Naive thymus-derived CD4-positive, alpha-beta T cell (primary cell): Measurements from ENCODE around the gene ANXA11. TPM values are rescaled to one million over a fixed set of nuclear protein-coding genes. Genes with fewer than 3 reads are reported as not detected.

Source experiments
- ATAC-seq: fragments of 150-1000 bp; cut with Tn5 transposase; 2 replicates; pipeline ENCODE4 v1.10.0; 2021; ENCODE audit warnings: mild to moderate bottlenecking, moderate library complexity
- CTCF ChIA-PET: fragments of 350-600 bp; sonication (Branson Sonifier 250); formaldehyde crosslinking; loops from one replicate; lab custom pipeline; 2021; ENCODE audit warnings: antibody characterized with exemption; lab: Charles Lee
- POLR2A ChIA-PET: fragments of 350-600 bp; sonication (Branson Sonifier 250); formaldehyde crosslinking; loops from one replicate; lab custom pipeline; 2021; ENCODE audit warnings: antibody characterized with exemption, inconsistent platforms; lab: Charles Lee
- DNase-seq, 9 donors: peaks; one replicate each; pipeline versions ENCODE4 v3.0.0 to v3.0.0-alpha.2; 2020 to 2022; ENCODE audit warnings: mixed read lengths in 1 of 9
- H3K27ac ChIP-seq: one replicate; pipeline ENCODE4 v1.7.0; 2013; ENCODE audit warnings: mild to moderate bottlenecking, low read depth, low read length, moderate library complexity
- H3K27me3 ChIP-seq, 2 donors: one replicate each; pipeline ENCODE4 v1.7.0; 2013; ENCODE audit warnings: low read length in 2 of 2, mild to moderate bottlenecking in 2 of 2, moderate library complexity in 2 of 2; ENCODE audit not compliant: control insufficient read depth in 2 of 2, insufficient read depth in 2 of 2
- H3K36me3 ChIP-seq, 3 experiments: 1 replicate in 2 of 3; 2 replicates in 1 of 3; pipeline ENCODE4 v1.7.0; 2013; ENCODE audit warnings: low read length in 3 of 3, mild to moderate bottlenecking in 3 of 3, moderate library complexity in 1 of 3; ENCODE audit not compliant: insufficient read depth in 3 of 3, control insufficient read depth in 2 of 3
- H3K4me1 ChIP-seq, 2 donors: one replicate each; pipeline ENCODE4 v1.7.0; 2013; ENCODE audit warnings: low read length in 2 of 2, mild to moderate bottlenecking in 2 of 2, moderate library complexity in 1 of 2; ENCODE audit not compliant: control insufficient read depth in 2 of 2, insufficient read depth in 2 of 2
- H3K4me3 ChIP-seq: 2 replicates; pipeline ENCODE4 v1.7.0; 2013; ENCODE audit warnings: mild to moderate bottlenecking, low read length
- H3K9me3 ChIP-seq, 3 experiments: 1 replicate in 2 of 3; 2 replicates in 1 of 3; pipeline ENCODE4 v1.7.0; 2013; ENCODE audit warnings: low read length in 3 of 3; ENCODE audit not compliant: control insufficient read depth in 2 of 3
- H3K27ac Mint-ChIP-seq, 9 donors: one replicate each; pipeline ENCODE4 v1.8.0; 2020 to 2022; ENCODE audit warnings: mixed read lengths in 9 of 9, mild to moderate bottlenecking in 8 of 9, moderate library complexity in 5 of 9, inconsistent platforms in 2 of 9
- H3K27me3 Mint-ChIP-seq, 5 donors: one replicate each; pipeline ENCODE4 v1.8.0; 2021 to 2022; ENCODE audit warnings: mixed read lengths in 5 of 5, mild to moderate bottlenecking in 1 of 5
- H3K36me3 Mint-ChIP-seq, 5 donors: one replicate each; pipeline ENCODE4 v1.8.0; 2020 to 2022; ENCODE audit warnings: mixed read lengths in 5 of 5, mild to moderate bottlenecking in 3 of 5, inconsistent platforms in 1 of 5
- H3K4me1 Mint-ChIP-seq, 7 donors: one replicate each; pipeline ENCODE4 v1.8.0; 2020 to 2022; ENCODE audit warnings: mixed read lengths in 7 of 7, mild to moderate bottlenecking in 3 of 7, inconsistent platforms in 1 of 7
- H3K4me3 Mint-ChIP-seq, 10 donors: one replicate each; pipeline ENCODE4 v1.8.0; 2020 to 2022; ENCODE audit warnings: mild to moderate bottlenecking in 10 of 10, mixed read lengths in 10 of 10, moderate library complexity in 6 of 10, inconsistent platforms in 2 of 10
- H3K9me3 Mint-ChIP-seq, 11 donors: one replicate each; pipeline ENCODE4 v1.8.0; 2020 to 2022; ENCODE audit warnings: mixed read lengths in 11 of 11, mild to moderate bottlenecking in 4 of 11, inconsistent platforms in 1 of 11, moderate library complexity in 1 of 11
- intact Hi-C, 2 donors: fragments of 100-400 bp; cut with micrococcal nuclease; formaldehyde crosslinking; loops; one replicate each; pipeline ENCODE4 v1.15.1; 2023
- polyA plus RNA-seq, 2 donors: library from polyadenylated mRNA; unstranded; fragments of 300-500 nt; fragmentation: Illumina TruSeq; gene quantifications; one replicate each; pipeline ENCODE4 v1.2.3, GENCODE V29; 2021
- total RNA-seq, 6 experiments: library from RNA in 5 of 6; stranded (reverse) in 5 of 6; gene quantifications; 1 replicate in 5 of 6; 2 replicates in 1 of 6; pipeline ENCODE4 v1.2.3 and lab custom pipeline; 2021 to 2026

Gene ANXA11
- total and polyA plus RNA-seq, 7 experiments from 2014 or later: 189 to 278 (median 231) TPM

GRCh38 chr10:80187465-80188409 lies 17.6 kb downstream of the ANXA11 start:
- H3K9me3 ChIP-seq: no peaks in the 10 kb centered on the region
- POLR2A ChIA-PET: interaction anchor here (0.5 to 6.9 kb wide), 18 partner anchors 12 to 870 kb away, joined by 3 to 223 read pairs (median 4); partner anchors contain the start of genes ANXA11 and TMEM254

GRCh38 chr10:80187060-80187459 lies 18.3 kb downstream of the ANXA11 start:
- Histone ChIP-seq H3K27me3 (no peaks in the 10 kb centered on the region), H3K4me1 (peaks cover 48 to 76% of the 10 kb centered on the region in 2 donors), H3K36me3 (no peaks in the 10 kb centered on the region), H3K9me3 (no peaks in the 10 kb centered on the region), H3K4me3 (peak overlapping the region; percentile 37), H3K27ac (peak overlapping the region; percentile 84)
- H3K9me3 Mint-ChIP-seq: peaks cover 0 to 5% (median 0%) of the 10 kb centered on the region in 11 donors
- ChIA-PET POLR2A (interaction anchor here (1.0 to 6.9 kb wide), 11 partner anchors 11 to 869 kb away, joined by 3 to 223 read pairs (median 5); partner anchors contain the start of genes ANXA11 and TMEM254), CTCF (interaction anchor here (0.7 to 2.5 kb wide), 4 partner anchors 13 to 313 kb away, joined by 3 to 39 read pairs (median 6); no protein-coding TSS in a partner anchor)
- ATAC-seq: no peak
- no peak for DNase-seq
- intact Hi-C loops: loop anchor here (1.0 to 10.0 kb wide), 11 partner anchors 9 to 1885 kb away; partner anchors contain the start of genes TMEM254 (in 1 of the 2), ZCCHC24 (in 1 of the 2) and ZMIZ1 (in 1 of the 2)
- H3K36me3 Mint-ChIP-seq: peaks cover 0 to 17% (median 11%) of the 10 kb centered on the region in 5 donors
- H3K4me3 Mint-ChIP-seq: peak overlapping the region; percentile 77 to 95 (median 85)
- peaks cover 71 to 91% (median 89%) of the 10 kb centered on the region in 7 donors for H3K4me1 Mint-ChIP-seq
- H3K27me3 Mint-ChIP-seq: no peaks in the 10 kb centered on the region
- peak overlapping the region; percentile 90 to 98 (median 93) for H3K27ac Mint-ChIP-seq

More at GRCh38 chr10:80187465-80188409, 17.6 kb downstream of the ANXA11 start:
- CTCF ChIA-PET: interaction anchor here (0.7 to 2.5 kb wide), 12 partner anchors 9 to 1119 kb away, joined by 3 to 39 read pairs (median 3); partner anchors contain the start of gene ANXA11
- H3K9me3 Mint-ChIP-seq: peaks cover 0 to 10% (median 0%) of the 10 kb centered on the region in 11 donors
- H3K4me3 Mint-ChIP-seq: peak overlapping the region; percentile 77 to 95 (median 85)
- Histone ChIP-seq H3K27ac (peak overlapping the region; percentile 84), H3K36me3 (no peaks in the 10 kb centered on the region), H3K4me3 (peak overlapping the region; percentile 37), H3K4me1 (peaks cover 48 to 81% of the 10 kb centered on the region in 2 donors), H3K27me3 (no peaks in the 10 kb centered on the region)
- ATAC-seq: peak; percentile 94
- DNase-seq: peak; percentile 58 to 96 (median 93)
- no peaks in the 10 kb centered on the region for H3K27me3 Mint-ChIP-seq
- peak overlapping the region; percentile 90 to 98 (median 93) for H3K27ac Mint-ChIP-seq
- H3K4me1 Mint-ChIP-seq: peaks cover 74 to 91% (median 90%) of the 10 kb centered on the region in 7 donors
- peaks cover 0 to 22% (median 17%) of the 10 kb centered on the region in 5 donors for H3K36me3 Mint-ChIP-seq
- intact Hi-C loops: loop anchor here (1.0 to 10.0 kb wide), 11 partner anchors 9 to 1885 kb away; partner anchors contain the start of genes TMEM254 (in 1 of the 2), ZCCHC24 (in 1 of the 2) and ZMIZ1 (in 1 of the 2)

GRCh38 chr10:80186364-80187012 lies 18.8 kb downstream of the ANXA11 start:
- no peaks in the 10 kb centered on the region for H3K27me3 ChIP-seq
- peaks cover 0 to 4% (median 0%) of the 10 kb centered on the region in 11 donors for H3K9me3 Mint-ChIP-seq
- H3K27ac ChIP-seq: peak overlapping the region; percentile 84
- ChIA-PET POLR2A (interaction anchor here (1.0 to 6.9 kb wide), 6 partner anchors 10 to 42 kb away, joined by 3 to 223 read pairs (median 14); partner anchors contain the start of gene ANXA11), CTCF (interaction anchor here (1.2 to 2.5 kb wide), 3 partner anchors 17 to 42 kb away, joined by 3 to 39 read pairs (median 9); no protein-coding TSS in a partner anchor)
- peaks cover 70 to 91% (median 89%) of the 10 kb centered on the region in 7 donors for H3K4me1 Mint-ChIP-seq
- H3K27ac Mint-ChIP-seq: peak overlapping the region; percentile 90 to 98 (median 93)
- peak overlapping the region; percentile 37 for H3K4me3 ChIP-seq
- peak overlapping the region; percentile 29 to 95 (median 84) for H3K4me3 Mint-ChIP-seq
- H3K9me3 ChIP-seq: no peaks in the 10 kb centered on the region
- peak in 7 of 9 donors; percentile 10 to 66 (median 25) for DNase-seq
- no peaks in the 10 kb centered on the region for H3K27me3 Mint-ChIP-seq
- ATAC-seq: no peak
- no peaks in the 10 kb centered on the region for H3K36me3 ChIP-seq
- peaks cover 0 to 14% (median 8%) of the 10 kb centered on the region in 5 donors for H3K36me3 Mint-ChIP-seq
- intact Hi-C loops: loop anchor here (1.0 to 10.0 kb wide), 11 partner anchors 10 to 1884 kb away; partner anchors contain the start of genes TMEM254 (in 1 of the 2), ZCCHC24 (in 1 of the 2) and ZMIZ1 (in 1 of the 2)
- peaks cover 48 to 70% of the 10 kb centered on the region in 2 donors for H3K4me1 ChIP-seq

GRCh38 chr10:80185578-80186299 lies 19.6 kb downstream of the ANXA11 start:
- intact Hi-C loops: loop anchor here (5.0 to 10.0 kb wide), 4 partner anchors 37 to 1883 kb away; partner anchors contain the start of gene ZMIZ1 (in 1 of the 2)
- peak overlapping the region; percentile 84 for H3K27ac ChIP-seq
- H3K36me3 Mint-ChIP-seq: peaks cover 0 to 15% (median 6%) of the 10 kb centered on the region in 5 donors
- peaks cover 48 to 64% of the 10 kb centered on the region in 2 donors for H3K4me1 ChIP-seq
- H3K36me3 ChIP-seq: no peaks in the 10 kb centered on the region
- peaks cover 0 to 4% (median 0%) of the 10 kb centered on the region in 11 donors for H3K9me3 Mint-ChIP-seq
- ATAC-seq (no peak), DNase-seq (no peak)
- ChIA-PET CTCF (interaction anchor here (1.0 to 1.7 kb wide), 3 partner anchors 35 to 41 kb away, joined by 3 to 11 read pairs (median 3); no protein-coding TSS in a partner anchor), POLR2A (interaction anchor here (0.6 to 6.9 kb wide), 3 partner anchors 9 to 23 kb away, joined by 3 to 223 read pairs (median 23); partner anchors contain the start of gene ANXA11)
- no peak overlapping the region for H3K4me3 ChIP-seq
- H3K27me3 Mint-ChIP-seq: no peaks in the 10 kb centered on the region
- no peaks in the 10 kb centered on the region for H3K9me3 ChIP-seq
- H3K4me3 Mint-ChIP-seq: peak overlapping the region in 9 of 10 donors; percentile 38 to 95 (median 85)
- peaks cover 72 to 94% (median 93%) of the 10 kb centered on the region in 7 donors for H3K4me1 Mint-ChIP-seq
- no peaks in the 10 kb centered on the region for H3K27me3 ChIP-seq
- peak overlapping the region; percentile 65 to 98 (median 92) for H3K27ac Mint-ChIP-seq

- peaks cover 39 to 55% of the 10 kb centered on the region in 2 donors for H3K4me1 ChIP-seq
- POLR2A ChIA-PET: interaction anchor here (0.9 to 6.9 kb wide), 3 partner anchors 8 to 16 kb away, joined by 4 to 223 read pairs (median 5); partner anchors contain the start of gene ANXA11
- Mint-ChIP-seq H3K27ac (peak overlapping the region in 6 of 9 donors; percentile 7 to 93 (median 84)), H3K4me3 (peak overlapping the region in 4 of 10 donors; percentile 10 to 82 (median 39)), H3K36me3 (peaks cover 0 to 16% (median 7%) of the 10 kb centered on the region in 5 donors), H3K4me1 (peaks cover 68 to 99% (median 98%) of the 10 kb centered on the region in 7 donors), H3K9me3 (peaks cover 0 to 4% (median 0%) of the 10 kb centered on the region in 11 donors), H3K27me3 (no peaks in the 10 kb centered on the region)
- no peak for DNase-seq
- no peaks in the 10 kb centered on the region for H3K27me3 ChIP-seq
- no peak for ATAC-seq
- no peaks in the 10 kb centered on the region for H3K9me3 ChIP-seq
- CTCF ChIA-PET: interaction anchor here (1.3 to 1.9 kb wide), 4 partner anchors 10 to 40 kb away, joined by 3 to 11 read pairs (median 5); no protein-coding TSS in a partner anchor
- H3K27ac ChIP-seq: no peak overlapping the region
- intact Hi-C loops: loop anchor here in 1 of 2 donors (10.0 kb wide), 1 partner anchor 1119 kb away; the partner anchor contains the start of gene ZMIZ1
- no peak overlapping the region for H3K4me3 ChIP-seq
- peaks cover 0 to 10% (median 6%) of the 10 kb centered on the region in 3 experiments for H3K36me3 ChIP-seq
These were observed 21.0 kb downstream of the ANXA11 start for GRCh38 chr10:80184291-80184690.
